WTC11 (cell line): ENCODE measurements around the gene SLC12A2. TPM values are rescaled to one million over a fixed set of nuclear protein-coding genes. Genes with fewer than 3 reads are reported as not detected.

ENCODE experiments used
- ATAC-seq: fragments of 200-7000 bp; cut with Tn5 transposase; 2 replicates; pipeline ENCODE4 v1.10.0; 2021; ENCODE audit warnings: mild to moderate bottlenecking, moderate library complexity
- CTCF ChIA-PET: fragments of 300-600 bp; sonication (Branson Sonifier 250); formaldehyde crosslinking; loops from one replicate; lab custom pipeline; 2021; ENCODE audit warnings: antibody characterized with exemption; lab: Charles Lee
- POLR2A ChIA-PET: fragments of 350-600 bp; sonication (Branson Sonifier 250); formaldehyde crosslinking; loops from one replicate; lab custom pipeline; 2021; ENCODE audit warnings: antibody characterized with exemption; lab: Charles Lee
- DNase-seq: peaks from one replicate; pipeline ENCODE4 v3.0.0; 2021; ENCODE audit warnings: low spot score
- H3K27ac Mint-ChIP-seq: 2 replicates; pipeline ENCODE4 v1.8.0; 2021; ENCODE audit warnings: mixed read lengths
- H3K27me3 Mint-ChIP-seq: 2 replicates; pipeline ENCODE4 v1.8.0; 2021; ENCODE audit warnings: low read depth, mild to moderate bottlenecking, moderate library complexity, mixed read lengths
- H3K36me3 Mint-ChIP-seq: 2 replicates; pipeline ENCODE4 v1.8.0; 2021; ENCODE audit warnings: mixed read lengths
- H3K4me1 Mint-ChIP-seq: 2 replicates; pipeline ENCODE4 v1.8.0; 2022; ENCODE audit warnings: mixed read lengths
- H3K4me3 Mint-ChIP-seq: 2 replicates; pipeline ENCODE4 v1.8.0; 2021; ENCODE audit warnings: mild to moderate bottlenecking, moderate library complexity, mixed read lengths
- H3K9me3 Mint-ChIP-seq: 2 replicates; pipeline ENCODE4 v1.8.0; 2021; ENCODE audit warnings: mixed read lengths
- ATF1 ChIP-seq: sonication (generic); formaldehyde crosslinking; IDR thresholded peaks from 2 replicates; pipeline ENCODE4 v1.8.1; 2023; ENCODE audit warnings: mild to moderate bottlenecking, moderate library complexity, missing genetic modification reagents
- CBFB ChIP-seq: sonication (generic); formaldehyde crosslinking; IDR thresholded peaks from 2 replicates; pipeline ENCODE4 v1.8.1; 2022; ENCODE audit warnings: mild to moderate bottlenecking, low read depth, missing genetic modification reagents
- CREM ChIP-seq: sonication (generic); formaldehyde crosslinking; IDR thresholded peaks from 2 replicates; pipeline ENCODE4 v1.8.1; 2022; ENCODE audit warnings: mild to moderate bottlenecking, missing genetic modification reagents, moderate library complexity
- FOXK1 ChIP-seq: sonication (generic); formaldehyde crosslinking; IDR thresholded peaks from 2 replicates; pipeline ENCODE4 v1.8.0; 2022; ENCODE audit warnings: mild to moderate bottlenecking, moderate library complexity, missing genetic modification reagents
- GABPB1 ChIP-seq: sonication (generic); formaldehyde crosslinking; IDR thresholded peaks from 2 replicates; pipeline ENCODE4 v1.8.1; 2023; ENCODE audit warnings: mild to moderate bottlenecking, missing genetic modification reagents
- GRHL2 ChIP-seq: fragments of 250-450 bp; sonication (Bioruptor Pico); IDR thresholded peaks from 2 replicates; pipeline ENCODE4 v1.8.0; 2022; ENCODE audit warnings: mild to moderate bottlenecking, moderate library complexity; ENCODE audit not compliant: insufficient replicate concordance, severe bottlenecking
- JAZF1 ChIP-seq: fragments of 250-450 bp; sonication (Bioruptor Pico); IDR thresholded peaks from 2 replicates; pipeline ENCODE4 v1.9.0; 2021; ENCODE audit warnings: moderate library complexity, mild to moderate bottlenecking, inconsistent platforms
- MYBL2 ChIP-seq: sonication (generic); formaldehyde crosslinking; IDR thresholded peaks from 2 replicates; pipeline ENCODE4 v1.8.1; 2023; ENCODE audit warnings: mild to moderate bottlenecking, moderate library complexity, missing genetic modification reagents
- NFATC4 ChIP-seq: fragments of 250-450 bp; sonication (Bioruptor Pico); IDR thresholded peaks from 2 replicates; pipeline ENCODE4 v1.9.0; 2021; ENCODE audit warnings: mild to moderate bottlenecking
- NR2C2 ChIP-seq: sonication (generic); formaldehyde crosslinking; IDR thresholded peaks from 2 replicates; pipeline ENCODE4 v1.8.0; 2022; ENCODE audit warnings: mild to moderate bottlenecking, missing genetic modification reagents
- OVOL2 ChIP-seq: fragments of 250-450 bp; sonication (Bioruptor Pico); IDR thresholded peaks from 2 replicates; pipeline ENCODE4 v1.9.0; 2021; ENCODE audit warnings: mild to moderate bottlenecking, borderline replicate concordance
- SOX15 ChIP-seq: fragments of 250-450 bp; sonication (Bioruptor Pico); IDR thresholded peaks from 2 replicates; pipeline ENCODE4 v1.9.0; 2021; ENCODE audit warnings: mild to moderate bottlenecking
- ZNF263 ChIP-seq: sonication (generic); formaldehyde crosslinking; IDR thresholded peaks from 2 replicates; pipeline ENCODE4 v1.8.1; 2022; ENCODE audit warnings: low read depth, mild to moderate bottlenecking, moderate library complexity, missing genetic modification reagents
- ZNF317 ChIP-seq: sonication (generic); formaldehyde crosslinking; IDR thresholded peaks from 2 replicates; pipeline ENCODE4 v1.8.1; 2023; ENCODE audit warnings: low read depth, mild to moderate bottlenecking, moderate library complexity, missing genetic modification reagents, borderline replicate concordance
- ZNF396 ChIP-seq: fragments of 250-450 bp; sonication (Bioruptor Pico); IDR thresholded peaks from 2 replicates; pipeline ENCODE4 v1.8.0; 2021; ENCODE audit warnings: mild to moderate bottlenecking, moderate library complexity, borderline replicate concordance
- ZNF416 ChIP-seq: fragments of 250-450 bp; sonication (Bioruptor Pico); IDR thresholded peaks from 2 replicates; pipeline ENCODE4 v1.9.0; 2021; ENCODE audit warnings: mild to moderate bottlenecking, inconsistent platforms
- total RNA-seq: library from RNA; stranded (reverse); gene quantifications from 3 replicates; pipeline ENCODE4 v1.2.3, GENCODE V29; 2021
- TF ChIP-seq, protein P1 (sequence below): sonication (generic); formaldehyde crosslinking; IDR thresholded peaks from 2 replicates; pipeline ENCODE4 v1.8.0; 2023; ENCODE audit warnings: missing genetic modification reagents
- TF ChIP-seq, protein P2 (sequence below): sonication (generic); formaldehyde crosslinking; IDR thresholded peaks from 2 replicates; pipeline ENCODE4 v1.8.1; 2023; ENCODE audit warnings: mild to moderate bottlenecking, missing genetic modification reagents, moderate library complexity
- TF ChIP-seq, protein P3 (sequence below): sonication (generic); formaldehyde crosslinking; IDR thresholded peaks from 2 replicates; pipeline ENCODE4 v1.8.1; 2022; ENCODE audit warnings: mild to moderate bottlenecking, missing genetic modification reagents, moderate library complexity, borderline replicate concordance
- TF ChIP-seq, protein P4 (sequence below): sonication (generic); formaldehyde crosslinking; IDR thresholded peaks from 2 replicates; pipeline ENCODE4 v1.8.0; 2022; ENCODE audit warnings: mild to moderate bottlenecking, missing genetic modification reagents
- TF ChIP-seq, protein P5 (sequence below): sonication (generic); formaldehyde crosslinking; conservative IDR thresholded peaks from 2 replicates; pipeline ENCODE4 v1.8.1; 2022; ENCODE audit warnings: mild to moderate bottlenecking, missing genetic modification reagents
- TF ChIP-seq, protein P6 (sequence below): fragments of 250-450 bp; sonication (Bioruptor Pico); IDR thresholded peaks from 2 replicates; pipeline ENCODE4 v1.9.0; 2021; ENCODE audit warnings: mild to moderate bottlenecking, borderline replicate concordance

Gene SLC12A2
- total RNA-seq, 1 experiment from 2014 or later: 8.4 TPM

DNA sequence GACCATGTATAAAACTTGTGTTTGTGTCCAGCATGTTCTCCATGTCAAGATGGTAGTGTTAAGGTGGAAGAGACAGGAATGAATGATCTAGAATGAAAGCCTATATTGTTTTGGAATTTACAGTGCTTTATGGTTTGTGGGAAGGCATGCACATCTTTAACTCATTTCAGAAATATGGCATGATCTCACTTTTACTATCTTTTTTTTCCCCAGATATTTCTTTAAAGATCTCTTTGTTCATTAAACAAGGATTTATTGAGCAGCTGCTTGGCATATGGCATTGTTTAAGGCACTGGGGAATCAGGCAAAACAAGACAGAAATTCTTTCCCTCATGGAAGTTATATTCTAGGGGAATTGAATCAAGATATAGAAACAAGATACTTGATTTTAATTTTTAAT lies 51.7 kb downstream of the SLC12A2 start (continued):
- no peak for TF ChIP-seq ZNF396
- TF ChIP-seq, all 79 proteins: peak for 0

DNA sequence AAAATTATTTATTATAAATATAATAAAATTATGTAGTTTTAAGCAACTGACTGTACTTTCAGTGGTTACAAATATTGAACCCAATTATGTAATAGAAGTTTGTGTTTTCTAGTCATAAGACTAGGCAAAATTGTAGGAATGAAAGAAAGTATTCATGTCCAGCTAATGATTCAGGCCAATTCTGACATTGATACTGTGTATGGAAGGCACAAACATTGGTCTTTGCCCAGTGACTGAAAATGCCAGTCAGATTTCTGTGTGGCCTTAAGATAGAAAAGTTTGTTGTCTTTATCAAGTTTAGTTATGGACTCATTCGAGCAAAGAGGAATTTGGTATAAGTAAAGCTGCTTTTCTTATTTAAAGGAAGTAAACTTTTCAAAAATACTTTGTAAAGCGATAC lies 60.3 kb downstream of the SLC12A2 start:
- POLR2A ChIA-PET: no interaction called here
- no peaks in the 10 kb centered on the region for H3K36me3 Mint-ChIP-seq
- no peak overlapping the region for H3K4me3 Mint-ChIP-seq
- DNase-seq: no peak
- H3K9me3 Mint-ChIP-seq: no peaks in the 10 kb centered on the region
- CTCF ChIA-PET: no interaction called here
- no peak for TF ChIP-seq JAZF1 (CRISPR knock-in tag)
- no peak for TF ChIP-seq GABPB1
- TF ChIP-seq, protein P1, sequence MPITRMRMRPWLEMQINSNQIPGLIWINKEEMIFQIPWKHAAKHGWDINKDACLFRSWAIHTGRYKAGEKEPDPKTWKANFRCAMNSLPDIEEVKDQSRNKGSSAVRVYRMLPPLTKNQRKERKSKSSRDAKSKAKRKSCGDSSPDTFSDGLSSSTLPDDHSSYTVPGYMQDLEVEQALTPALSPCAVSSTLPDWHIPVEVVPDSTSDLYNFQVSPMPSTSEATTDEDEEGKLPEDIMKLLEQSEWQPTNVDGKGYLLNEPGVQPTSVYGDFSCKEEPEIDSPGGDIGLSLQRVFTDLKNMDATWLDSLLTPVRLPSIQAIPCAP (CRISPR knock-in tag): no peak
- no peak for TF ChIP-seq FOXK1 (CRISPR knock-in tag)
- TF ChIP-seq, protein P2, sequence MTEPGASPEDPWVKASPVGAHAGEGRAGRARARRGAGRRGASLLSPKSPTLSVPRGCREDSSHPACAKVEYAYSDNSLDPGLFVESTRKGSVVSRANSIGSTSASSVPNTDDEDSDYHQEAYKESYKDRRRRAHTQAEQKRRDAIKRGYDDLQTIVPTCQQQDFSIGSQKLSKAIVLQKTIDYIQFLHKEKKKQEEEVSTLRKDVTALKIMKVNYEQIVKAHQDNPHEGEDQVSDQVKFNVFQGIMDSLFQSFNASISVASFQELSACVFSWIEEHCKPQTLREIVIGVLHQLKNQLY (CRISPR knock-in tag): no peak
- ATAC-seq: no peak
- H3K27ac Mint-ChIP-seq: no peak overlapping the region
- no peaks in the 10 kb centered on the region for H3K27me3 Mint-ChIP-seq
- no peaks in the 10 kb centered on the region for H3K4me1 Mint-ChIP-seq

DNA sequence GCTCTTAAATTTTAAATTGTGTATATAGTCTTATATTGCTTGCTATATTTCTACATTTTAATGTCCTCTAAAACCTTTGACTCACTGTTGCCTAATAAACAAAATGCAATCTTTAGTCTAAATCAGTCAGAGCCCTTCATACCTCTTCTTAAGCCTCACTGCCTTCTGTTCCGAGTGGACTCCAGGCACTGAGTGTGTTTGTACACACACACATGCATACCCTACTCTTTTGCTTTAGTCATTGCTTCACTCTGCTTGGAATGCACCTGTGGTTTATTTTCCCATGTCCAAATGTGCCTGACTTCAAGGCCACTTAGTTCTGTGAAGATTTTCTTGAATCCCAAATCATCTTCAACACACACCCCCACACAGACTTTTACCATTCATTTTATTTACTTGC lies 60.9 kb downstream of the SLC12A2 start:
- ATAC-seq (no peak), DNase-seq (no peak)
- POLR2A ChIA-PET: no interaction called here
- H3K9me3 Mint-ChIP-seq: no peaks in the 10 kb centered on the region
- no peak overlapping the region for H3K27ac Mint-ChIP-seq
- TF ChIP-seq FOXK1 (CRISPR knock-in tag) (no peak), OVOL2 (CRISPR knock-in tag) (no peak), MYBL2 (CRISPR knock-in tag) (no peak), ZNF263 (CRISPR knock-in tag) (no peak), NFATC4 (CRISPR knock-in tag) (no peak), CREM (CRISPR knock-in tag) (no peak), NR2C2 (CRISPR knock-in tag) (no peak), ATF1 (CRISPR knock-in tag) (no peak), CBFB (CRISPR knock-in tag) (no peak), SOX15 (CRISPR knock-in tag) (no peak), GRHL2 (CRISPR knock-in tag) (no peak)
- TF ChIP-seq, protein P3, sequence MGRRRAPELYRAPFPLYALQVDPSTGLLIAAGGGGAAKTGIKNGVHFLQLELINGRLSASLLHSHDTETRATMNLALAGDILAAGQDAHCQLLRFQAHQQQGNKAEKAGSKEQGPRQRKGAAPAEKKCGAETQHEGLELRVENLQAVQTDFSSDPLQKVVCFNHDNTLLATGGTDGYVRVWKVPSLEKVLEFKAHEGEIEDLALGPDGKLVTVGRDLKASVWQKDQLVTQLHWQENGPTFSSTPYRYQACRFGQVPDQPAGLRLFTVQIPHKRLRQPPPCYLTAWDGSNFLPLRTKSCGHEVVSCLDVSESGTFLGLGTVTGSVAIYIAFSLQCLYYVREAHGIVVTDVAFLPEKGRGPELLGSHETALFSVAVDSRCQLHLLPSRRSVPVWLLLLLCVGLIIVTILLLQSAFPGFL (CRISPR knock-in tag): no peak
- no peak overlapping the region for H3K4me3 Mint-ChIP-seq
- H3K27me3 Mint-ChIP-seq: no peaks in the 10 kb centered on the region
- no peaks in the 10 kb centered on the region for H3K4me1 Mint-ChIP-seq
- H3K36me3 Mint-ChIP-seq: no peaks in the 10 kb centered on the region
- CTCF ChIA-PET: no interaction called here

DNA sequence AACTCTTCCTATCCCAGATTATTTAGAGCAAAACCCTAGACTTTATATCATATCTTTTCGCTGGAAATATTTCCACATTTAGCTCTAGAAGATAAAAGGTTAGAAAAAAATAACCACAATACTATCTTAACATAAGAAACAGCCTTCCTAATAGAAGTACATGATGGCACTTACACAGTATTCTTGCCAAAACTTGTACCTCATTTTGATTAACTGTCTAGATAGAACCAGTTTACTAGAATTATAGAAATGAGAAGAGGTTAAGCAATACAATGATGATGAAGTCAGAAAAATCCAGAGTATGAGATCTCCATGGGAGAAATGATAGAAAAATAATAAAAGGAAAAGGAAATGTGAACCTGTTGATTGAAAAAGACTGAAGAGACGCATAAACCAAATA lies 63.1 kb downstream of the SLC12A2 start:
- Mint-ChIP-seq H3K4me1 (no peaks in the 10 kb centered on the region), H3K4me3 (no peak overlapping the region), H3K27me3 (no peaks in the 10 kb centered on the region), H3K36me3 (no peaks in the 10 kb centered on the region), H3K9me3 (no peaks in the 10 kb centered on the region), H3K27ac (no peak overlapping the region)
- no peak for ATAC-seq
- POLR2A ChIA-PET: no interaction called here
- DNase-seq: no peak
- CTCF ChIA-PET: no interaction called here
- TF ChIP-seq, protein P4, sequence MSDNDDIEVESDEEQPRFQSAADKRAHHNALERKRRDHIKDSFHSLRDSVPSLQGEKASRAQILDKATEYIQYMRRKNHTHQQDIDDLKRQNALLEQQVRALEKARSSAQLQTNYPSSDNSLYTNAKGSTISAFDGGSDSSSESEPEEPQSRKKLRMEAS (CRISPR knock-in tag): no peak
- no peak for TF ChIP-seq SOX15 (CRISPR knock-in tag)
- TF ChIP-seq, protein P2 (CRISPR knock-in tag): no peak
- no peak for TF ChIP-seq ZNF317 (CRISPR knock-in tag)
- no peak for TF ChIP-seq ZNF416 (CRISPR knock-in tag)
- TF ChIP-seq, protein P5, sequence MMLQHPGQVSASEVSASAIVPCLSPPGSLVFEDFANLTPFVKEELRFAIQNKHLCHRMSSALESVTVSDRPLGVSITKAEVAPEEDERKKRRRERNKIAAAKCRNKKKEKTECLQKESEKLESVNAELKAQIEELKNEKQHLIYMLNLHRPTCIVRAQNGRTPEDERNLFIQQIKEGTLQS: no peak
- TF ChIP-seq, protein P6, sequence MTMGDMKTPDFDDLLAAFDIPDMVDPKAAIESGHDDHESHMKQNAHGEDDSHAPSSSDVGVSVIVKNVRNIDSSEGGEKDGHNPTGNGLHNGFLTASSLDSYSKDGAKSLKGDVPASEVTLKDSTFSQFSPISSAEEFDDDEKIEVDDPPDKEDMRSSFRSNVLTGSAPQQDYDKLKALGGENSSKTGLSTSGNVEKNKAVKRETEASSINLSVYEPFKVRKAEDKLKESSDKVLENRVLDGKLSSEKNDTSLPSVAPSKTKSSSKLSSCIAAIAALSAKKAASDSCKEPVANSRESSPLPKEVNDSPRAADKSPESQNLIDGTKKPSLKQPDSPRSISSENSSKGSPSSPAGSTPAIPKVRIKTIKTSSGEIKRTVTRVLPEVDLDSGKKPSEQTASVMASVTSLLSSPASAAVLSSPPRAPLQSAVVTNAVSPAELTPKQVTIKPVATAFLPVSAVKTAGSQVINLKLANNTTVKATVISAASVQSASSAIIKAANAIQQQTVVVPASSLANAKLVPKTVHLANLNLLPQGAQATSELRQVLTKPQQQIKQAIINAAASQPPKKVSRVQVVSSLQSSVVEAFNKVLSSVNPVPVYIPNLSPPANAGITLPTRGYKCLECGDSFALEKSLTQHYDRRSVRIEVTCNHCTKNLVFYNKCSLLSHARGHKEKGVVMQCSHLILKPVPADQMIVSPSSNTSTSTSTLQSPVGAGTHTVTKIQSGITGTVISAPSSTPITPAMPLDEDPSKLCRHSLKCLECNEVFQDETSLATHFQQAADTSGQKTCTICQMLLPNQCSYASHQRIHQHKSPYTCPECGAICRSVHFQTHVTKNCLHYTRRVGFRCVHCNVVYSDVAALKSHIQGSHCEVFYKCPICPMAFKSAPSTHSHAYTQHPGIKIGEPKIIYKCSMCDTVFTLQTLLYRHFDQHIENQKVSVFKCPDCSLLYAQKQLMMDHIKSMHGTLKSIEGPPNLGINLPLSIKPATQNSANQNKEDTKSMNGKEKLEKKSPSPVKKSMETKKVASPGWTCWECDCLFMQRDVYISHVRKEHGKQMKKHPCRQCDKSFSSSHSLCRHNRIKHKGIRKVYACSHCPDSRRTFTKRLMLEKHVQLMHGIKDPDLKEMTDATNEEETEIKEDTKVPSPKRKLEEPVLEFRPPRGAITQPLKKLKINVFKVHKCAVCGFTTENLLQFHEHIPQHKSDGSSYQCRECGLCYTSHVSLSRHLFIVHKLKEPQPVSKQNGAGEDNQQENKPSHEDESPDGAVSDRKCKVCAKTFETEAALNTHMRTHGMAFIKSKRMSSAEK (CRISPR knock-in tag): no peak
